HepG2 (cell line): Measurements from ENCODE around the gene SESN1. TPM values are rescaled to one million over a fixed set of nuclear protein-coding genes. Genes with fewer than 3 reads are reported as not detected.

Experiments
- ATAC-seq: fragments of 200-7000 bp; cut with Tn5 transposase; 3 replicates; pipeline ENCODE4 v1.9.1; 2020; ENCODE audit warnings: mild to moderate bottlenecking, moderate library complexity
- BruUV-seq: library from RNA; stranded (reverse); fragments of 400-500 nt; replicated peaks from 2 replicates; lab custom pipeline; 2021; lab: Mats Ljungman, UMichigan
- CTCF ChIA-PET: fragments of 300-600 bp; formaldehyde crosslinking; extraction: SDS; loops from one replicate; lab custom pipeline; 2021; ENCODE audit warnings: low total read pairs, inconsistent platforms, low intra/inter-chr PET ratio; lab: Yijun Ruan, JAX
- POLR2A ChIA-PET: fragments of 350-600 bp; sonication (Branson Sonifier 250); formaldehyde crosslinking; loops from one replicate; lab custom pipeline; 2020; ENCODE audit warnings: antibody characterized with exemption, inconsistent platforms; lab: Yijun Ruan, JAX
- DNase-seq: peaks from one replicate; pipeline ENCODE4 v3.0.0-alpha.2; 2015; ENCODE audit warnings: low spot score
- FAIRE-seq: peaks from 3 replicates; lab custom pipeline; 2011; peaks lifted over from hg19 to GRCh38; lab: Jason Lieb, UNC
- H2AFZ ChIP-seq: one replicate; pipeline ENCODE4 v1.6.1; 2011; ENCODE audit warnings: low read length, inconsistent platforms
- H3K27ac ChIP-seq: fragments of 300-600 bp; 3 replicates; pipeline ENCODE4 v1.8.0; 2011; ENCODE audit warnings: mixed run types, mild to moderate bottlenecking, mixed read lengths, low read length, inconsistent platforms; ENCODE audit not compliant: insufficient read depth; ENCODE audit errors: extremely low read length
- H3K27me3 ChIP-seq, 2 experiments: fragments of 200-600 bp in 1 of 2; 2 replicates in 1 of 2; 3 replicates in 1 of 2; pipeline versions ENCODE4 v1.6.0 to v1.8.0; 2011; ENCODE audit warnings: low read length in 2 of 2, mild to moderate bottlenecking in 2 of 2, moderate library complexity in 2 of 2, inconsistent platforms in 1 of 2; ENCODE audit not compliant: insufficient read depth in 2 of 2, control insufficient read depth in 1 of 2
- H3K36me3 ChIP-seq, 2 experiments: fragments of 200-600 bp in 1 of 2; replicated peaks in 1 of 2; 2 replicates in 1 of 2; 3 replicates in 1 of 2; pipeline versions ENCODE4 v1.5.1 to v1.8.0; 2011; ENCODE audit warnings: low read length in 2 of 2, inconsistent platforms in 1 of 2; ENCODE audit not compliant: insufficient read depth in 2 of 2, control insufficient read depth in 1 of 2
- H3K4me1 ChIP-seq: 2 replicates; pipeline ENCODE4 v1.5.1; 2012; ENCODE audit warnings: low read length, inconsistent platforms; ENCODE audit not compliant: insufficient read depth
- H3K4me2 ChIP-seq: 2 replicates; pipeline ENCODE4 v1.6.0; 2011; ENCODE audit warnings: low read depth, low read length, inconsistent platforms
- H3K4me3 ChIP-seq, 3 experiments: fragments of 200-600 bp in 1 of 3; sonication (generic), shearing (Covaris generic) in 1 of 3; replicated peaks in 1 of 3; 2 replicates each; pipeline ENCODE4 v1.5.1; 2011 to 2016; ENCODE audit warnings: low read length in 3 of 3, inconsistent platforms in 2 of 3, low read depth in 2 of 3, mild to moderate bottlenecking in 2 of 3, control low read depth in 1 of 3, mixed read lengths in 1 of 3; ENCODE audit not compliant: insufficient read depth in 1 of 3
- H3K79me2 ChIP-seq: one replicate; pipeline ENCODE4 v1.6.1; 2011; ENCODE audit warnings: low read length, inconsistent platforms; ENCODE audit not compliant: insufficient read depth
- H3K9ac ChIP-seq: 2 replicates; pipeline ENCODE4 v1.6.0; 2011; ENCODE audit warnings: mild to moderate bottlenecking, low read depth, low read length, inconsistent platforms; ENCODE audit not compliant: insufficient read depth
- H3K9me3 ChIP-seq: 2 replicates; pipeline ENCODE4 v1.5.1; 2012; ENCODE audit warnings: mild to moderate bottlenecking, low read length
- H4K20me1 ChIP-seq: 2 replicates; pipeline ENCODE4 v1.6.0; 2011; ENCODE audit warnings: inconsistent platforms, mild to moderate bottlenecking, low read length, moderate library complexity; ENCODE audit not compliant: insufficient read depth
- AHDC1 ChIP-seq: sonication (generic); formaldehyde crosslinking; IDR thresholded peaks from 2 replicates; pipeline ENCODE4 v1.5.1; 2020; ENCODE audit warnings: mild to moderate bottlenecking, missing genetic modification reagents, borderline replicate concordance
- DDIT3 ChIP-seq: sonication (generic); formaldehyde crosslinking; IDR thresholded peaks from 2 replicates; pipeline ENCODE4 v1.4.0; 2020; ENCODE audit warnings: mild to moderate bottlenecking, missing genetic modification reagents
- HNF1B ChIP-seq: sonication (generic); formaldehyde crosslinking; IDR thresholded peaks from 2 replicates; pipeline ENCODE4 v1.5.1; 2020; ENCODE audit warnings: mild to moderate bottlenecking, moderate library complexity, missing genetic modification reagents
- NR2C2 ChIP-seq: sonication (generic); formaldehyde crosslinking; IDR thresholded peaks from 2 replicates; pipeline ENCODE4 v1.4.0; 2020; ENCODE audit warnings: missing genetic modification reagents, mild to moderate bottlenecking, moderate library complexity, borderline replicate concordance
- PHB2 ChIP-seq: fragments of 450-650 bp; IDR thresholded peaks from 2 replicates; pipeline ENCODE4 v1.6.1; 2018; ENCODE audit not compliant: partially characterized antibody
- UBTF ChIP-seq: sonication (generic); formaldehyde crosslinking; IDR thresholded peaks from 2 replicates; pipeline ENCODE4 v1.4.0; 2020; ENCODE audit warnings: mild to moderate bottlenecking, missing genetic modification reagents
- ZNF512B ChIP-seq: sonication (generic); formaldehyde crosslinking; IDR thresholded peaks from 2 replicates; pipeline ENCODE4 v1.5.1; 2020; ENCODE audit warnings: missing genetic modification reagents, mild to moderate bottlenecking, borderline replicate concordance
- ZNF761 ChIP-seq: sonication (generic); formaldehyde crosslinking; conservative IDR thresholded peaks from 2 replicates; pipeline ENCODE4 v1.4.0; 2020; ENCODE audit warnings: mild to moderate bottlenecking, missing genetic modification reagents
- ZSCAN20 ChIP-seq: sonication (generic); formaldehyde crosslinking; IDR thresholded peaks from 2 replicates; pipeline ENCODE4 v1.4.0; 2020; ENCODE audit warnings: missing genetic modification reagents, mild to moderate bottlenecking, borderline replicate concordance
- WGBS: methylation state at CpG from one replicate; pipeline ENCODE4 v1.1.6; 2017; ENCODE audit warnings: low lambda C conversion rate; 5-methylcytosine and 5-hydroxymethylcytosine counted together
- in situ Hi-C: cut with HindIII; loops from 2 replicates; pipeline ENCODE4 v1.10.0; 2017; ENCODE audit warnings: low pct_unique_long_range_greater_than_20kb; ENCODE audit not compliant: extremely low pct_ligation_motif_present
- intact Hi-C: fragments of 100-400 bp; cut with micrococcal nuclease; formaldehyde crosslinking; loops from one replicate; pipeline ENCODE4 v1.10.0; 2022; ENCODE audit not compliant: unreplicated experiment
- polyA plus RNA-seq, 8 experiments: library from polyadenylated mRNA; depleted of rRNA in 3 of 8; stranded (reverse) in 7 of 8; unstranded in 1 of 8; fragments of >200 nt; fragmentation: Illumina TruSeq in 4 of 8; extraction: Trizol in 4 of 8; gene quantifications; 2 replicates each; pipeline versions ENCODE4 v1.2.1 to v1.2.3, GENCODE V29; 2011 to 2016; ENCODE audit warnings: low read depth in 4 of 8, missing spikeins in 1 of 8, mixed read lengths in 1 of 8; ENCODE audit not compliant: insufficient read depth in 1 of 8
- total RNA-seq, 5 experiments: library from RNA; depleted of rRNA; stranded (reverse); fragments of >200 nt; fragmentation: Illumina TruSeq; extraction: Trizol; gene quantifications; 2 replicates each; pipeline ENCODE4 v1.2.3, GENCODE V29; 2016; ENCODE audit warnings: low read depth in 1 of 5

The SESN1 gene
- total and polyA plus RNA-seq, 2 of the 13 experiments (the other 11 are each of a cell fraction or from before 2014, with no cell fraction given), result 24.9 to 44.7 TPM

- Histone ChIP-seq H3K4me3 (no peak overlapping the region), H3K9me3 (no peaks in the 10 kb centered on the region), H4K20me1 (no peaks in the 10 kb centered on the region), H3K27ac (no peak overlapping the region), H3K9ac (no peak overlapping the region), H3K79me2 (no peaks in the 10 kb centered on the region), H3K27me3 (no peaks in the 10 kb centered on the region), H3K4me1 (no peaks in the 10 kb centered on the region), H2AFZ (no peak overlapping the region), H3K36me3 (no peaks in the 10 kb centered on the region), H3K4me2 (no peak overlapping the region)
- POLR2A ChIA-PET, result no interaction called here
- BruUV-seq, result no TSS peak
- WGBS, result 91% methylated on average over 5 of the region's 5 CpGs
- CTCF ChIA-PET, result no interaction called here
- TF ChIP-seq ZSCAN20 (CRISPR knock-in tag) (no peak), PHB2 (no peak), ZNF512B (CRISPR knock-in tag) (no peak), ZNF761 (no peak), UBTF (CRISPR knock-in tag) (no peak), HNF1B (CRISPR knock-in tag) (no peak), AHDC1 (CRISPR knock-in tag) (no peak), NR2C2 (CRISPR knock-in tag) (no peak), DDIT3 (CRISPR knock-in tag) (no peak)
- FAIRE-seq (no peak), DNase-seq (no peak), ATAC-seq (no peak)
- in situ Hi-C loops, result no loop called here
- intact Hi-C loops, result no loop called here
Observed at GRCh38 chr6:109105681-109106080, 11.0 kb upstream of the SESN1 start.
